ENCODE results near the gene IRAG1. TPM values are rescaled to one million over a fixed set of nuclear protein-coding genes. Genes with fewer than 3 reads are reported as not detected.

IRAG1 gene, protein sequence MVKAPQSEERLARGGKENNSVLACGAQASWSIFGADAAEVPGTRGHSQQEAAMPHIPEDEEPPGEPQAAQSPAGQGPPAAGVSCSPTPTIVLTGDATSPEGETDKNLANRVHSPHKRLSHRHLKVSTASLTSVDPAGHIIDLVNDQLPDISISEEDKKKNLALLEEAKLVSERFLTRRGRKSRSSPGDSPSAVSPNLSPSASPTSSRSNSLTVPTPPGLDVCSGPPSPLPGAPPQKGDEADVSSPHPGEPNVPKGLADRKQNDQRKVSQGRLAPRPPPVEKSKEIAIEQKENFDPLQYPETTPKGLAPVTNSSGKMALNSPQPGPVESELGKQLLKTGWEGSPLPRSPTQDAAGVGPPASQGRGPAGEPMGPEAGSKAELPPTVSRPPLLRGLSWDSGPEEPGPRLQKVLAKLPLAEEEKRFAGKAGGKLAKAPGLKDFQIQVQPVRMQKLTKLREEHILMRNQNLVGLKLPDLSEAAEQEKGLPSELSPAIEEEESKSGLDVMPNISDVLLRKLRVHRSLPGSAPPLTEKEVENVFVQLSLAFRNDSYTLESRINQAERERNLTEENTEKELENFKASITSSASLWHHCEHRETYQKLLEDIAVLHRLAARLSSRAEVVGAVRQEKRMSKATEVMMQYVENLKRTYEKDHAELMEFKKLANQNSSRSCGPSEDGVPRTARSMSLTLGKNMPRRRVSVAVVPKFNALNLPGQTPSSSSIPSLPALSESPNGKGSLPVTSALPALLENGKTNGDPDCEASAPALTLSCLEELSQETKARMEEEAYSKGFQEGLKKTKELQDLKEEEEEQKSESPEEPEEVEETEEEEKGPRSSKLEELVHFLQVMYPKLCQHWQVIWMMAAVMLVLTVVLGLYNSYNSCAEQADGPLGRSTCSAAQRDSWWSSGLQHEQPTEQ
- 1 to 10 TPM; 1.2 to 2.3 (median 1.4) TPM for total RNA-seq
- long read RNA-seq, result 0 reads

DNA sequence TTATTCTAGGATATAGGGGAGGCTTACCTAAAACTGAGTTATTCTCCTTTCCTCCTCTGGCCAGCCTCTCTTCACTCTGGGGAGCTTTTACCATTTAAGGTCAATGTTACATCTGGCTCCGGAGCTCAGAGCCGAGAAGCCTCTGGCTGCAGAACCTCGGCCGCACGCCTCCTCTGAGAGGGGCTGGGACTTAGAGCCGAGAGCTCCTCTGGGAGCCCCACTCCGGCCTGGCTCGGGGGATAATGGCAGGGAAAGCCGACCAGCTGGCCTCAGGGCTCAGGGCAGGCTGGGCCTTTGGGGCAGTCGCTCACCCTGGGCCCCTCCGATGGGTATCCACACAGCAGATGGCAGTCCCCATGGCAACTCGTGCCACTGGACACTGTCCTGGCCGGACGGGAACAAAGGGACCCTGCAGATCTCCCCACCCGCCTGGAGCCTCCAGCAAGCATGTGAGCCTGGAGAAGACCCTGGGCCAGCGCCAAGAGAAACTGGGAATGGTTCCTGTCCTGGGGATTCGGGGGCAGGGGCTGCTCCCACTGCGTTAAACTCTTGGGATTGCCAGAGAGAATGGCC lies at the start of gene IRAG1:
IRAG1 (minus strand) TSS at position 247 of the 573 bp plus-strand sequence; CDS start at position 94, 153 bp downstream.
- H3K27ac ChIP-seq, result peak within 1 kb of the TSS in 2 of 3 donors; percentile 6 to 14
- H3K36me3 ChIP-seq, result no peaks in the 10 kb centered on the region
- no peak for TF ChIP-seq POLR2A (IDR thresholded peaks at IDR 0.05)
- TF ChIP-seq, protein P1, sequence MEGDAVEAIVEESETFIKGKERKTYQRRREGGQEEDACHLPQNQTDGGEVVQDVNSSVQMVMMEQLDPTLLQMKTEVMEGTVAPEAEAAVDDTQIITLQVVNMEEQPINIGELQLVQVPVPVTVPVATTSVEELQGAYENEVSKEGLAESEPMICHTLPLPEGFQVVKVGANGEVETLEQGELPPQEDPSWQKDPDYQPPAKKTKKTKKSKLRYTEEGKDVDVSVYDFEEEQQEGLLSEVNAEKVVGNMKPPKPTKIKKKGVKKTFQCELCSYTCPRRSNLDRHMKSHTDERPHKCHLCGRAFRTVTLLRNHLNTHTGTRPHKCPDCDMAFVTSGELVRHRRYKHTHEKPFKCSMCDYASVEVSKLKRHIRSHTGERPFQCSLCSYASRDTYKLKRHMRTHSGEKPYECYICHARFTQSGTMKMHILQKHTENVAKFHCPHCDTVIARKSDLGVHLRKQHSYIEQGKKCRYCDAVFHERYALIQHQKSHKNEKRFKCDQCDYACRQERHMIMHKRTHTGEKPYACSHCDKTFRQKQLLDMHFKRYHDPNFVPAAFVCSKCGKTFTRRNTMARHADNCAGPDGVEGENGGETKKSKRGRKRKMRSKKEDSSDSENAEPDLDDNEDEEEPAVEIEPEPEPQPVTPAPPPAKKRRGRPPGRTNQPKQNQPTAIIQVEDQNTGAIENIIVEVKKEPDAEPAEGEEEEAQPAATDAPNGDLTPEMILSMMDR (IDR thresholded peaks at IDR 0.05), result no peak
- peak within 1 kb of the TSS in 2 of 3 donors; percentile 10 to 18 for H3K4me3 ChIP-seq
- H3K9me3 ChIP-seq, result no peaks in the 10 kb centered on the region
- H3K27me3 ChIP-seq, result no peaks in the 10 kb centered on the region
- DNase-seq (peak in 2 of 3 donors; percentile 49 to 61), ATAC-seq (peak; percentile 22 to 50 (median 38))
- 40% methylated on average over 1 of the region's 18 CpGs for WGBS (ENCODE audit: insufficient coverage, low coverage, low lambda C conversion rate, missing lambda C conversion rate)
- no peaks in the 10 kb centered on the region for H3K4me1 ChIP-seq
- intact Hi-C loops (cut with DNase I), result no loop called here

DNA sequence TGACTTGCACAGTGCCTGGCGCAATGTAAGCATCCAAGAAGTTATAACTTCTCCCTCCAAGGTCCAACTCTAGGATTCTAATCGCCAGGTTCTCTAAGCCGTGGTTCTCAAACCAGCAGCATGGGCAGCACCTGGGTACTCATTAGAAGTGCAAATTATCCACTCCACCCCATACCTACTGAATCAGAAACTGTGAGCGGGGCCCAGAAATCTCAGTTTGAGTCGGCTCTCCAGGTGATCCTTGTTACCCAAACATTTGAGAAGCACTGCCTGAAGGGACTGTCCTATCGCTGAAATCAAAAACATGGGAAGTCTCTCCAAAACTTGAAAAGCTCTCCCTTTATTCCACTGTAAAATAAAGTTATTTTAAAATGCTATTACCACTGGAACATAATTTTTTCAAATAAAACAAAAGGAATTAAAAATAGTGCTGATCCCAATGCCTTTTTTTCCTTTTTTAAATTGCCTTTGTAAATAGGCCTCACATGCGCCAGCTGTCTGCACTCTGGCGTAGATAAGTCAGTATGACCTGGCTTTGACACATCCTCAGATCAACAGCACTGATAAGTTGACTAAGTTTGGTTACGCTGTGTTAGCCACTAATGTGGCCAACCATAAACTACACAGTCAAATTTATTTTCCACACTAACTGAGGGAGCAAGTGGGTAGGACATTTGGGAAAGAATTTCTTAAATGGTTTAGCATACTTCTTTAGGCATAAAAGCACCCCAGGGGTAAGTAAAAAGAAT lies 49.1 kb upstream of the IRAG1 start:
- Histone ChIP-seq H3K4me3 (no peak overlapping the region), H3K27ac (no peak overlapping the region), H3K4me1 (no peaks in the 10 kb centered on the region), H3K27me3 (no peaks in the 10 kb centered on the region), H3K36me3 (no peaks in the 10 kb centered on the region), H3K9me3 (no peaks in the 10 kb centered on the region)
- 64% methylated on average over 9 of the region's 9 CpGs for WGBS (ENCODE audit: insufficient coverage, low coverage, low lambda C conversion rate, missing lambda C conversion rate)
- ATAC-seq (peak in 3 of 4 donors; percentile 49 to 87 (median 56)), DNase-seq (no peak)
- intact Hi-C loops (cut with DNase I), result no loop called here
- TF ChIP-seq POLR2A (IDR thresholded peaks at IDR 0.05), result no peak
- TF ChIP-seq, protein P1 (IDR thresholded peaks at IDR 0.05), result no peak

DNA sequence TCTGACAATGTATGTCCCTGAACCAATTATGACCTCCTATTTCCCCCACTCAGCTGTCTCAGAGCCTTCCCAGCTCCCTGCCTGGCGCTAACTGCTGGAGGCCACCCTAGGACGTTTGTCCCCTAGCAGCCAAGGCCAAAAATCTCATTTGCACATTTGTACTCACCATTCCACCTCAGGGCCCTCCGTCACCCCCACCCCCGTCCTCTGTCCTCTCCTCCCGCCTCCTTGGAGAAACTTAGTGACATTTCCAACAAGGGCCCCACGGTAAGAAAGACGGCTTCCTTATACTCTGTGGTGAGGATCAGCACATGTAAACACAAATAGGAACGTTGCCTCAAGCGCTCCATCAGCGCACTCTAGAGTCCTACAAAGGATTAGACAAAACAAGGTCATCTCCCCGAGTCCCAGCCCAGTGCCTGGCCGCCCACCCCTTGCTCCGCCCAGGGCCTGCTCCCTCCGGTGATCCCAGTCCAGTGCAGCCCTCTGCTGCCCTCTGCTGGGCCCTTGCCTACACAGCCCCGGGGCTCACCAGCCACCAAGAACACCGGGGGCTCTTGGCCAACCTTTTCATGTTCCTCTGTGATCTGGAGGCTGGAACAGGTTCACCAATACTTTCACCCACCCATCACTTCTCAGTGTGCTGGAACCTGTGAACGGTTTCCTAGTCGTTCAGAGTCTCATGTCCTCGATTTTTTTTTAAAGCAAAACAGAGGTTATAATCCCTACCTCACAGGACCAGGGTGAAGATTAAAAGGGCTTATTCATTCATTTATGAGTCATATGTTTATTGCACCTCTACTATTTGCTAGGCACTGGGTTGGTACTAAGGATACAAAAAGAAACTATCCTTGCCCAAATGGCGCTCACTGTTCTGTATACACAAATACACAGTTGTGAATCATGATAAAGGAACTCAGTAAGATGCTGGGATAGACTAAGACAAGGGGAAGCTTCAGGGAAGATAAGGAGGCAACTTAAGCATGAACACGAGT lies 42.2 kb upstream of the IRAG1 start:
- Histone ChIP-seq H3K27ac (no peak overlapping the region), H3K4me3 (peak overlapping the region in 1 of 3 donors; percentile 9)
- WGBS (ENCODE audit: insufficient coverage, low coverage, low lambda C conversion rate, missing lambda C conversion rate), result 10% methylated on average over 21 of the region's 21 CpGs

More for the DNA sequence above, 42.2 kb upstream of the IRAG1 start:
- H3K4me1 ChIP-seq, result no peaks in the 10 kb centered on the region
- H3K9me3 ChIP-seq, result no peaks in the 10 kb centered on the region
- DNase-seq (peak; percentile 91 to 96 (median 94)), ATAC-seq (peak; percentile 99 to 100 (median 100))
- H3K36me3 ChIP-seq, result no peaks in the 10 kb centered on the region
- intact Hi-C loops (cut with DNase I), result loop anchor here (5.0 to 10.0 kb wide), 2 partner anchors 328 to 331 kb away; no protein-coding TSS in a partner anchor
- H3K27me3 ChIP-seq, result no peaks in the 10 kb centered on the region
- TF ChIP-seq, protein P1 (IDR thresholded peaks at IDR 0.05), result peak; percentile 97 to 99 (median 98)
- no peak for TF ChIP-seq POLR2A (IDR thresholded peaks at IDR 0.05)

Data from right lobe of liver (tissue), 6 donors.